ENCODE measurements around the gene KIR3DL2. TPM values are rescaled to one million over a fixed set of nuclear protein-coding genes. Genes with fewer than 3 reads are reported as not detected.
A peak's percentile ranks its signal among the peaks of the same experiment; 100 is the strongest.
"Not testable (repeated sequence)": the region's sequence is repeated elsewhere in the genome, so short reads cannot be mapped to it uniquely, and the experiment has no call there.

The KIR3DL2 gene
- polyA plus RNA-seq, result 1.9 TPM

GRCh38 chr19:54850061-54850640, at the start of gene KIR3DL2:
KIR3DL2 (plus strand) TSS chr19:54850443; CDS start chr19:54850476, 33 bp downstream.
- H3K27me3 Mint-ChIP-seq, result peaks cover 26% of the 10 kb centered on the region
- not testable (repeated sequence) for H3K36me3 Mint-ChIP-seq, H3K4me3 Mint-ChIP-seq, H3K4me1 Mint-ChIP-seq, H3K27ac Mint-ChIP-seq, H3K9me3 Mint-ChIP-seq

GRCh38 chr19:54803410-54803809, 46.8 kb upstream of the KIR3DL2 start, which contains the start of gene KIR2DL4:
KIR2DL4 (plus strand) TSS chr19:54803610; CDS start chr19:54803652, 42 bp downstream.
- peak within 1 kb of the TSS in 1 of 3 donors; percentile 13 for H3K27ac Mint-ChIP-seq

GRCh38 chr19:54804101-54804500, 46.1 kb upstream of the KIR3DL2 start:
- H3K4me1 Mint-ChIP-seq, result no peaks in the 10 kb centered on the region
- H3K36me3 Mint-ChIP-seq, result no peaks in the 10 kb centered on the region
- H3K27me3 Mint-ChIP-seq, result peaks cover 10% of the 10 kb centered on the region
- H3K27ac Mint-ChIP-seq, result no peak overlapping the region
- H3K9me3 Mint-ChIP-seq, result peaks cover 3 to 6% (median 4%) of the 10 kb centered on the region in 3 donors
- H3K4me3 Mint-ChIP-seq, result no peak overlapping the region

More at GRCh38 chr19:54803410-54803809, 46.8 kb upstream of the KIR3DL2 start, which contains the start of gene KIR2DL4:
- H3K27me3 Mint-ChIP-seq, result peaks cover 10% of the 10 kb centered on the region
- H3K36me3 Mint-ChIP-seq, result no peaks in the 10 kb centered on the region
- H3K4me1 Mint-ChIP-seq, result no peaks in the 10 kb centered on the region
- H3K9me3 Mint-ChIP-seq, result peaks cover 4 to 10% (median 4%) of the 10 kb centered on the region in 3 donors
- no peak within 1 kb of the TSS for H3K4me3 Mint-ChIP-seq

- Mint-ChIP-seq H3K27ac (no peak overlapping the region), H3K4me1 (no peaks in the 10 kb centered on the region), H3K27me3 (peaks cover 10% of the 10 kb centered on the region), H3K36me3 (peaks cover 1% of the 10 kb centered on the region), H3K4me3 (no peak overlapping the region), H3K9me3 (peaks cover under 1 to 4% (median 1%) of the 10 kb centered on the region in 3 donors)
Measured at GRCh38 chr19:54804571-54804970, 45.7 kb upstream of the KIR3DL2 start.

GRCh38 chr19:54805665-54806515, 44.4 kb upstream of the KIR3DL2 start:
- H3K27ac Mint-ChIP-seq, result no peak overlapping the region
- H3K36me3 Mint-ChIP-seq, result peaks cover 1% of the 10 kb centered on the region
- peaks cover 12% of the 10 kb centered on the region for H3K27me3 Mint-ChIP-seq
- H3K4me3 Mint-ChIP-seq, result no peak overlapping the region
- peaks cover 3 to 6% (median 4%) of the 10 kb centered on the region in 3 donors for H3K9me3 Mint-ChIP-seq
- no peaks in the 10 kb centered on the region for H3K4me1 Mint-ChIP-seq

- Mint-ChIP-seq H3K4me3 (no peak overlapping the region), H3K9me3 (peaks cover 3 to 6% (median 6%) of the 10 kb centered on the region in 3 donors), H3K4me1 (no peaks in the 10 kb centered on the region), H3K36me3 (peaks cover 1% of the 10 kb centered on the region), H3K27me3 (peaks cover 10% of the 10 kb centered on the region), H3K27ac (no peak overlapping the region)
Measured at GRCh38 chr19:54806516-54806838, 43.8 kb upstream of the KIR3DL2 start.

GRCh38 chr19:54814571-54814970, 35.7 kb upstream of the KIR3DL2 start:
- not testable (repeated sequence) for H3K4me1 Mint-ChIP-seq, H3K4me3 Mint-ChIP-seq
- peaks cover 18% of the 10 kb centered on the region for H3K27me3 Mint-ChIP-seq
- peaks cover 6 to 15% (median 9%) of the 10 kb centered on the region in 3 donors for H3K9me3 Mint-ChIP-seq
- peak overlapping the region in 1 of 3 donors; percentile 33 for H3K27ac Mint-ChIP-seq
- H3K36me3 Mint-ChIP-seq, result peaks cover 11% of the 10 kb centered on the region

GRCh38 chr19:54816251-54816650, 34.0 kb upstream of the KIR3DL2 start, which contains the start of gene KIR3DL1:
KIR3DL1 (plus strand) TSS chr19:54816468.
- H3K27ac Mint-ChIP-seq, H3K4me3 Mint-ChIP-seq, H3K4me1 Mint-ChIP-seq: not testable (repeated sequence)
- peaks cover 3 to 11% (median 6%) of the 10 kb centered on the region in 3 donors for H3K9me3 Mint-ChIP-seq
- peaks cover 11% of the 10 kb centered on the region for H3K36me3 Mint-ChIP-seq
- peaks cover 14% of the 10 kb centered on the region for H3K27me3 Mint-ChIP-seq

- no peaks in the 10 kb centered on the region for H3K4me1 Mint-ChIP-seq
- H3K27me3 Mint-ChIP-seq, result peaks cover 13% of the 10 kb centered on the region
- no peak overlapping the region for H3K4me3 Mint-ChIP-seq
- peaks cover 0 to 3% (median 0%) of the 10 kb centered on the region in 3 donors for H3K9me3 Mint-ChIP-seq
- H3K27ac Mint-ChIP-seq, result no peak overlapping the region
- H3K36me3 Mint-ChIP-seq, result peaks cover 7% of the 10 kb centered on the region
Measured at GRCh38 chr19:54817670-54818536, 32.3 kb upstream of the KIR3DL2 start.

GRCh38 chr19:54824416-54824815, 25.8 kb upstream of the KIR3DL2 start:
- not testable (repeated sequence) for H3K27ac Mint-ChIP-seq, H3K36me3 Mint-ChIP-seq, H3K27me3 Mint-ChIP-seq, H3K4me3 Mint-ChIP-seq, H3K9me3 Mint-ChIP-seq, H3K4me1 Mint-ChIP-seq

- not testable (repeated sequence) for H3K27ac Mint-ChIP-seq, H3K4me3 Mint-ChIP-seq, H3K36me3 Mint-ChIP-seq, H3K9me3 Mint-ChIP-seq, H3K4me1 Mint-ChIP-seq, H3K27me3 Mint-ChIP-seq
Measured at GRCh38 chr19:54825326-54825725, 24.9 kb upstream of the KIR3DL2 start.

- not testable (repeated sequence) for H3K4me1 Mint-ChIP-seq, H3K9me3 Mint-ChIP-seq, H3K36me3 Mint-ChIP-seq, H3K4me3 Mint-ChIP-seq, H3K27me3 Mint-ChIP-seq
- peak overlapping the region in 1 of 3 donors; percentile 16 for H3K27ac Mint-ChIP-seq
Measured at GRCh38 chr19:54828064-54828463, 22.2 kb upstream of the KIR3DL2 start.

- not testable (repeated sequence) for H3K27me3 Mint-ChIP-seq, H3K4me1 Mint-ChIP-seq, H3K27ac Mint-ChIP-seq, H3K36me3 Mint-ChIP-seq, H3K4me3 Mint-ChIP-seq, H3K9me3 Mint-ChIP-seq
Measured at GRCh38 chr19:54832496-54832895, 17.7 kb upstream of the KIR3DL2 start, which contains the start of gene KIR2DS4. KIR2DS4 (plus strand) TSS chr19:54832676.

GRCh38 chr19:54835126-54835525, 15.1 kb upstream of the KIR3DL2 start:
- H3K9me3 Mint-ChIP-seq, result not testable (repeated sequence)

GRCh38 chr19:54837522-54837921, 12.7 kb upstream of the KIR3DL2 start:
- H3K27ac Mint-ChIP-seq, result not testable (repeated sequence)

More at GRCh38 chr19:54835126-54835525, 15.1 kb upstream of the KIR3DL2 start:
- H3K4me3 Mint-ChIP-seq, H3K36me3 Mint-ChIP-seq, H3K27ac Mint-ChIP-seq, H3K4me1 Mint-ChIP-seq, H3K27me3 Mint-ChIP-seq: not testable (repeated sequence)

More at GRCh38 chr19:54837522-54837921, 12.7 kb upstream of the KIR3DL2 start:
- H3K4me1 Mint-ChIP-seq, H3K9me3 Mint-ChIP-seq, H3K36me3 Mint-ChIP-seq, H3K27me3 Mint-ChIP-seq, H3K4me3 Mint-ChIP-seq: not testable (repeated sequence)

Measured in IgD-negative memory B cell (primary cell).